Mammary epithelial cell (primary cell): ENCODE measurements around the gene FOXD2.

Experiments
- CTCF ChIP-seq, 2 donors: IDR thresholded peaks in 1 of 2; conservative IDR thresholded peaks in 1 of 2; 2 replicates each; pipeline ENCODE4 v1.5.1; 2011 to 2012; ENCODE audit warnings: inconsistent platforms in 2 of 2, low read length in 2 of 2, mild to moderate bottlenecking in 2 of 2, control low read depth in 1 of 2, low read depth in 1 of 2; ENCODE audit not compliant: insufficient read depth in 1 of 2; ENCODE audit errors: extremely low read depth in 1 of 2
- EZH2 ChIP-seq: IDR thresholded peaks from 2 replicates; pipeline ENCODE4 v1.6.1; 2012; ENCODE audit warnings: low read length, inconsistent platforms, borderline replicate concordance

- TF ChIP-seq CTCF (conservative IDR thresholded peaks at IDR 0.05 in 1 of 2, IDR thresholded peaks at IDR 0.05 in 1 of 2; ENCODE audit: extremely low read depth in 1 of 2, insufficient read depth in 1 of 2, low read depth in 1 of 2, low read length in 2 of 2), result no peak
- TF ChIP-seq EZH2, result peak; percentile 90
Observed at GRCh38 chr1:47444297-47444561, 6.4 kb downstream of the FOXD2 start.
